Bronchial epithelial cell (primary cell): ENCODE data around the gene SLC12A8. TPM values are rescaled to one million over a fixed set of nuclear protein-coding genes. Genes with fewer than 3 reads are reported as not detected.

Source experiments
- DNase-seq: peaks from one replicate; pipeline ENCODE4 v3.0.0-alpha.2; 2010; ENCODE audit warnings: low read depth
- FAIRE-seq: peaks from 2 replicates; lab custom pipeline; 2011; peaks lifted over from hg19 to GRCh38; lab: Jason Lieb, UNC
- H3K27me3 ChIP-seq: 2 replicates; pipeline ENCODE4 v1.5.1; 2011; ENCODE audit warnings: low read length; ENCODE audit not compliant: control insufficient read depth, insufficient read depth
- H3K36me3 ChIP-seq: 2 replicates; pipeline ENCODE4 v1.5.1; 2011; ENCODE audit warnings: low read length; ENCODE audit not compliant: control insufficient read depth, insufficient read depth
- H3K4me3 ChIP-seq: 2 replicates; pipeline ENCODE4 v1.5.1; 2011; ENCODE audit warnings: mild to moderate bottlenecking, low read depth, low read length, control low read depth
- CTCF ChIP-seq: IDR thresholded peaks from 2 replicates; pipeline ENCODE4 v1.5.1; 2011; ENCODE audit warnings: mild to moderate bottlenecking, moderate library complexity, low read length, control low read depth, inconsistent platforms; ENCODE audit not compliant: insufficient read depth, severe bottlenecking
- total RNA-seq: library from RNA; depleted of rRNA; stranded (reverse); fragments of >200 nt; gene quantifications from 2 replicates; pipeline ENCODE4 v1.2.1, GENCODE V29; 2014

Gene SLC12A8
- total RNA-seq, 1 donor from 2014 or later, result 19.2 TPM

- Histone ChIP-seq H3K27me3 (no peaks in the 10 kb centered on the region), H3K4me3 (no peak overlapping the region), H3K36me3 (peaks cover 2% of the 10 kb centered on the region)
- no peak for TF ChIP-seq CTCF
- DNase-seq (no peak), FAIRE-seq (no peak)
Measured at GRCh38 chr3:125238759-125239158, 26.2 kb upstream of the SLC12A8 start.

GRCh38 chr3:125236331-125236903, 23.9 kb upstream of the SLC12A8 start:
- DNase-seq (no peak), FAIRE-seq (no peak)
- no peaks in the 10 kb centered on the region for H3K27me3 ChIP-seq
- no peak overlapping the region for H3K4me3 ChIP-seq
- H3K36me3 ChIP-seq, result peaks cover 2% of the 10 kb centered on the region
- no peak for TF ChIP-seq CTCF

- Histone ChIP-seq H3K36me3 (peaks cover 2% of the 10 kb centered on the region), H3K27me3 (no peaks in the 10 kb centered on the region), H3K4me3 (no peak overlapping the region)
- TF ChIP-seq CTCF, result no peak
- FAIRE-seq (no peak), DNase-seq (no peak)
Measured at GRCh38 chr3:125234831-125235230, 22.3 kb upstream of the SLC12A8 start.

GRCh38 chr3:125232401-125232800, 19.9 kb upstream of the SLC12A8 start:
- FAIRE-seq (no peak), DNase-seq (peak; percentile 17)
- no peak overlapping the region for H3K4me3 ChIP-seq
- TF ChIP-seq CTCF, result no peak
- H3K27me3 ChIP-seq, result no peaks in the 10 kb centered on the region
- H3K36me3 ChIP-seq, result peaks cover 2% of the 10 kb centered on the region

GRCh38 chr3:125231895-125232294, 19.3 kb upstream of the SLC12A8 start:
- Histone ChIP-seq H3K36me3 (no peaks in the 10 kb centered on the region), H3K27me3 (no peaks in the 10 kb centered on the region), H3K4me3 (no peak overlapping the region)
- FAIRE-seq, result no peak
- TF ChIP-seq CTCF, result no peak
- DNase-seq, result peak; percentile 88

GRCh38 chr3:125229707-125230106, 17.2 kb upstream of the SLC12A8 start:
- no peaks in the 10 kb centered on the region for H3K36me3 ChIP-seq
- H3K27me3 ChIP-seq, result no peaks in the 10 kb centered on the region
- FAIRE-seq, result no peak
- TF ChIP-seq CTCF, result no peak
- DNase-seq, result no peak
- H3K4me3 ChIP-seq, result no peak overlapping the region
